ENCODE measurements around the gene SRD5A3. TPM values are rescaled to one million over a fixed set of nuclear protein-coding genes. Genes with fewer than 3 reads are reported as not detected.

SRD5A3 gene
- total RNA-seq, 2 donors from 2014 or later, result 5.4 to 6.4 TPM

GRCh38 chr4:55411621-55412020 lies 65.6 kb downstream of the SRD5A3 start:
- H3K9me3 ChIP-seq, result no peaks in the 10 kb centered on the region
- no peak overlapping the region for H3K27ac ChIP-seq
- peaks cover 26 to 42% of the 10 kb centered on the region in 2 donors for H3K4me1 ChIP-seq (ENCODE audit: control insufficient read depth in 1 of 2, low read depth in 2 of 2)
- DNase-seq (ENCODE audit: low spot score) (no peak), ATAC-seq (ENCODE audit: insufficient number of reproducible peaks, low FRiP score, low read depth) (no peak)
- peaks cover 5% of the 10 kb centered on the region for H3K36me3 ChIP-seq
- H3K4me3 ChIP-seq, result no peak overlapping the region
- H3K27me3 ChIP-seq (replicated peaks; ENCODE audit: insufficient read depth), result no peaks in the 10 kb centered on the region
- TF ChIP-seq CTCF (IDR thresholded peaks at IDR 0.05), result no peak

GRCh38 chr4:55416176-55416575 lies 70.1 kb downstream of the SRD5A3 start:
- no peak for ATAC-seq (ENCODE audit: insufficient number of reproducible peaks, low FRiP score, low read depth)
- Histone ChIP-seq H3K4me1 (ENCODE audit: control insufficient read depth in 1 of 2, low read depth in 2 of 2) (peaks cover 0 to 7% of the 10 kb centered on the region in 2 donors), H3K4me3 (no peak overlapping the region), H3K27me3 (replicated peaks; ENCODE audit: insufficient read depth) (no peaks in the 10 kb centered on the region), H3K36me3 (peaks cover 28% of the 10 kb centered on the region), H3K9me3 (no peaks in the 10 kb centered on the region), H3K27ac (no peak overlapping the region)
- no peak for TF ChIP-seq CTCF (IDR thresholded peaks at IDR 0.05)
- DNase-seq (ENCODE audit: low spot score), result no peak

Other genes with a start within 250 kb of the SRD5A3 start
- gene KDR, start 220.6 kb upstream of the SRD5A3 start, total RNA-seq, result 10 to 100 TPM; 10.0 to 27.1 TPM
- 100 to 1,000 TPM; 185 to 360 TPM for gene TMEM165, start 49.7 kb downstream of the SRD5A3 start, total RNA-seq
- gene CLOCK, start 200.7 kb downstream of the SRD5A3 start, total RNA-seq, result 10 to 100 TPM; 22.9 to 35.3 TPM
- gene PDCL2, start 246.0 kb downstream of the SRD5A3 start, total RNA-seq, result not detected